PC-9 (cell line): Measurements from ENCODE around the gene NCS1.

Experiments
- EZH2 ChIP-seq: fragments of 200-600 bp; sonication (generic); IDR thresholded peaks from 2 replicates; pipeline ENCODE4 v1.8.0; 2017; ENCODE audit warnings: antibody characterized with exemption, low read depth
- TF ChIP-seq, protein P1 (sequence below): fragments of 200-600 bp; sonication (generic); conservative IDR thresholded peaks from 2 replicates; pipeline ENCODE4 v1.6.1; 2017; ENCODE audit warnings: mixed run types, antibody characterized with exemption, mild to moderate bottlenecking, moderate library complexity

DNA sequence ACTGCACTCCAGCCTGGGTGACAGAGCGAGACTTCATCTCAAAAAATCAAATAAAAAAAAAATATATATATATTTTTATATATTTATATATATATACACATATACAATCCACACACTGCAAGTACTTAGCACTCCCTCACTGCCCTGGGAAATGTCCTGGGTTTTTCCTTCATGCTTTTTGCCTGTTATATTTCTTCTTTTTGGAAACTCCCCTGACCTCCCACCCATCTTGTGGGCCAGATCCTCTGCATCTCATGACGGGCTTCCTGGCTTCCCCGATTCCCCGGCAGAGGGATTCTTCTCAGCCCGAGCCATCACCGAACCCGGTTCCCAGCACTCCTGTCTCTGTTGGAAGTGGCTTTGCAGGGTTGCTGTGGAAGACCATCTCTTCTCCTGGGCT, 39.5 kb upstream of the NCS1 start:
- TF ChIP-seq, protein P1, sequence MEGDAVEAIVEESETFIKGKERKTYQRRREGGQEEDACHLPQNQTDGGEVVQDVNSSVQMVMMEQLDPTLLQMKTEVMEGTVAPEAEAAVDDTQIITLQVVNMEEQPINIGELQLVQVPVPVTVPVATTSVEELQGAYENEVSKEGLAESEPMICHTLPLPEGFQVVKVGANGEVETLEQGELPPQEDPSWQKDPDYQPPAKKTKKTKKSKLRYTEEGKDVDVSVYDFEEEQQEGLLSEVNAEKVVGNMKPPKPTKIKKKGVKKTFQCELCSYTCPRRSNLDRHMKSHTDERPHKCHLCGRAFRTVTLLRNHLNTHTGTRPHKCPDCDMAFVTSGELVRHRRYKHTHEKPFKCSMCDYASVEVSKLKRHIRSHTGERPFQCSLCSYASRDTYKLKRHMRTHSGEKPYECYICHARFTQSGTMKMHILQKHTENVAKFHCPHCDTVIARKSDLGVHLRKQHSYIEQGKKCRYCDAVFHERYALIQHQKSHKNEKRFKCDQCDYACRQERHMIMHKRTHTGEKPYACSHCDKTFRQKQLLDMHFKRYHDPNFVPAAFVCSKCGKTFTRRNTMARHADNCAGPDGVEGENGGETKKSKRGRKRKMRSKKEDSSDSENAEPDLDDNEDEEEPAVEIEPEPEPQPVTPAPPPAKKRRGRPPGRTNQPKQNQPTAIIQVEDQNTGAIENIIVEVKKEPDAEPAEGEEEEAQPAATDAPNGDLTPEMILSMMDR: no peak
- no peak for TF ChIP-seq EZH2
